ENCODE results near the gene OLIG2.

Gene OLIG2

DNA sequence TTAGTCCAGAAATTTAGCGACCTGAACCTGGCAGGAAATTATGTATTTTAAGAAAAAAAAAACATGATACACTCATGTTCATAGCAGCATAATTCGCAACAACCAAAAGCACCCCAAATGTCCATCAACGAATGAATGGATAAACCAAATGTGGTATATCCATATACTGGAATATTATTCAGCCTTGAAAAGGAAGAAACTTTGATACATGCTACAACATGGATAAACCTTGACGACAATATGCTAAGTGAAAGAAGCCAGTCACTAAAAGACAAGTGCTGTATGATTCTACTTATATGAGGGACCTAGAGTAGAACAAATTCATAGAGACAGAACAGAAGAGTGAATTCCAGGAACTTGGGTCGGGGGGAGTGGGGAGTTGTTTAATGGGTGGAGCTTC lies 43.5 kb downstream of the OLIG2 start:
- no peak for DNase-seq

DNA sequence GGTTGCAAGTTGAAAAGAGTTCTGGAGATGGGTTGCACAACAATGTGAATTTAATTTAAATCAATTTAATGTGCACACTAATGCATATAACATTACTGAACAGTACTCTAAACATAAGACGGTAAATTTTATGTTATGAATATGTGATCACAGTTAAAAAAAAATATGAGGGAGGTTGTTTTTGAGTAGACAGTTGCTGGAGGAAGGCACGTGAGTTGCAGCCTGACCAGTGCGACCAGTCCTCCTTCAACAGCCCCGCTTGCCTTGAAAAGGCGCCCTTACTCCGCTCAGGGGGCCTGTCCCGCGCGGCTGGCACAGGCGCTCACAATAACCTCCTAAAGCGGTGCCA lies 43.9 kb downstream of the OLIG2 start:
- no peak for DNase-seq

GRCh38 chr21:33069994-33070743 lies 44.4 kb downstream of the OLIG2 start, which contains the start of gene OLIG1:
Gene OLIG1 (plus strand): TSS chr21:33070141. CDS start chr21:33070247, 106 bp downstream.
- DNase-seq, result peak; percentile 66

- DNase-seq, result no peak
These were observed 44.9 kb downstream of the OLIG2 start for GRCh38 chr21:33070744-33070997.

- peak; percentile 31 for DNase-seq
These were observed 45.4 kb downstream of the OLIG2 start for GRCh38 chr21:33070998-33071769.

GRCh38 chr21:33071770-33072306 lies 46.1 kb downstream of the OLIG2 start:
- DNase-seq, result peak; percentile 5

- DNase-seq, result no peak
These were observed 47.9 kb downstream of the OLIG2 start for GRCh38 chr21:33073636-33074035.

GRCh38 chr21:33075128-33075527 lies 49.4 kb downstream of the OLIG2 start:
- no peak for DNase-seq

DNA sequence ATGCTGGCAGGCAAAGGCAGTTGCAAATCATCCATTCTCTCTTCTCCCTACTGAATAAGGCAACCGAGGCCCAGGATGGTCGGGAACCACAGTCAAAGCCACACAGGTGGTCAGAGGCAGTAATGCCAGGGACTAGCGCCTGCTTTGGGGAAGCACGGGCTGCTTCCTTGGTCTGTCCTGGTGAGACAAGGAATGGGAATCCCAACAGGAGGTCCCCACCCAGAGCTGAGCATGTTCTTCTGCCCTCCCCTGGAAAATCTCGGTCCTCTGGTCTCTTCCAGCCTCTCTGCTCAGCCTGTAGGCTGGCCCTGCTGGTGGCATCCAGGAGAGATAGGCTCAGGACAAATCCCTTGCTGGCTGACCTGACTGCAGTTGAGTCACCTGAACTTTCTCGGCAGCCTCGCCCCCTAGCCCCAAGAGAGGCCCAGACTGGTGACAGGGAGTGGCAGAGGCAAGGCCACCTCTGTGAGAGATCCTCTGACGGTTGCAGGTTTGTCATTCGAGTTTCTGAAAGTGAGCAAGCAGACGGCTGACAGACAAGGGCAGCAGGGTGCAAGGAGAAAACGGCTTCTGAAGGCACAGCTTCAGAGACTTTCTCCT lies 50.0 kb downstream of the OLIG2 start:
- no peak for DNase-seq

- no peak for DNase-seq
These were observed 51.0 kb downstream of the OLIG2 start for GRCh38 chr21:33076600-33077329.
